Measurements from ENCODE around the gene KLK2.

The KLK2 gene

DNA sequence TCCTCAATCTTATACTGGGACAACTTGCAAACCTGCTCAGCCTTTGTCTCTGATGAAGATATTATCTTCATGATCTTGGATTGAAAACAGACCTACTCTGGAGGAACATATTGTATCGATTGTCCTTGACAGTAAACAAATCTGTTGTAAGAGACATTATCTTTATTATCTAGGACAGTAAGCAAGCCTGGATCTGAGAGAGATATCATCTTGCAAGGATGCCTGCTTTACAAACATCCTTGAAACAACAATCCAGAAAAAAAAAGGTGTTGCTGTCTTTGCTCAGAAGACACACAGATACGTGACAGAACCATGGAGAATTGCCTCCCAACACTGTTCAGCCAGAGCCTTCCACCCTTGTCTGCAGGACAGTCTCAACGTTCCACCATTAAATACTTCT, 22.5 kb upstream of the KLK2 start:
- no peak overlapping the region for H3K4me3 ChIP-seq (ENCODE audit: low read depth, low read length)
- no peak for TF ChIP-seq CTCF (IDR thresholded peaks at IDR 0.05; ENCODE audit: borderline replicate concordance, insufficient read depth, low read depth, low read length)

GRCh38 chr19:50851620-50852019, 21.6 kb upstream of the KLK2 start:
- TF ChIP-seq CTCF (IDR thresholded peaks at IDR 0.05; ENCODE audit: borderline replicate concordance, insufficient read depth, low read depth, low read length) = no peak
- no peak overlapping the region for H3K4me3 ChIP-seq (ENCODE audit: low read depth, low read length)

- TF ChIP-seq CTCF (IDR thresholded peaks at IDR 0.05; ENCODE audit: borderline replicate concordance, insufficient read depth, low read depth, low read length) = no peak
Measured at GRCh38 chr19:50854636-50855410, 18.4 kb upstream of the KLK2 start, which contains the start of gene KLK3. Gene KLK3, plus strand, starts transcription at chr19:50854915. Its CDS starts 41 bp downstream, at chr19:50854956.

GRCh38 chr19:50857366-50857765, 15.9 kb upstream of the KLK2 start:
- H3K4me3 ChIP-seq (ENCODE audit: low read depth, low read length) = no peak overlapping the region
- TF ChIP-seq CTCF (IDR thresholded peaks at IDR 0.05; ENCODE audit: borderline replicate concordance, insufficient read depth, low read depth, low read length) = no peak

More at GRCh38 chr19:50854636-50855410, 18.4 kb upstream of the KLK2 start, which contains the start of gene KLK3:
- H3K4me3 ChIP-seq (ENCODE audit: low read depth, low read length) = no peak within 1 kb of the TSS

GRCh38 chr19:50858886-50859285, 14.4 kb upstream of the KLK2 start:
- TF ChIP-seq CTCF (IDR thresholded peaks at IDR 0.05; ENCODE audit: borderline replicate concordance, insufficient read depth, low read depth, low read length) = no peak
- H3K4me3 ChIP-seq (ENCODE audit: low read depth, low read length) = no peak overlapping the region

DNA sequence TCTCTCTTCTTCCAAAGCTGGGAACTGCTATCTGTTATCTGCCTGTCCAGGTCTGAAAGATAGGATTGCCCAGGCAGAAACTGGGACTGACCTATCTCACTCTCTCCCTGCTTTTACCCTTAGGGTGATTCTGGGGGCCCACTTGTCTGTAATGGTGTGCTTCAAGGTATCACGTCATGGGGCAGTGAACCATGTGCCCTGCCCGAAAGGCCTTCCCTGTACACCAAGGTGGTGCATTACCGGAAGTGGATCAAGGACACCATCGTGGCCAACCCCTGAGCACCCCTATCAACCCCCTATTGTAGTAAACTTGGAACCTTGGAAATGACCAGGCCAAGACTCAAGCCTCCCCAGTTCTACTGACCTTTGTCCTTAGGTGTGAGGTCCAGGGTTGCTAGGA, 13.4 kb upstream of the KLK2 start:
- H3K4me3 ChIP-seq (ENCODE audit: low read depth, low read length) = no peak overlapping the region
- TF ChIP-seq CTCF (IDR thresholded peaks at IDR 0.05; ENCODE audit: borderline replicate concordance, insufficient read depth, low read depth, low read length) = no peak

DNA sequence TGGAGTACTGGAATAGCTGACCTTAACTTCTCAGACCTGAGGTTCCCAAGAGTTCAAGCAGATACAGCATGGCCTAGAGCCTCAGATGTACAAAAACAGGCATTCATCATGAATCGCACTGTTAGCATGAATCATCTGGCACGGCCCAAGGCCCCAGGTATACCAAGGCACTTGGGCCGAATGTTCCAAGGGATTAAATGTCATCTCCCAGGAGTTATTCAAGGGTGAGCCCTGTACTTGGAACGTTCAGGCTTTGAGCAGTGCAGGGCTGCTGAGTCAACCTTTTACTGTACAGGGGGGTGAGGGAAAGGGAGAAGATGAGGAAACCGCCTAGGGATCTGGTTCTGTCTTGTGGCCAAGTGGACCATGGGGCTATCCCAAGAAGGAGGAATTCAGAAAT, 12.2 kb upstream of the KLK2 start:
- H3K4me3 ChIP-seq (ENCODE audit: low read depth, low read length) = no peak overlapping the region
- no peak for TF ChIP-seq CTCF (IDR thresholded peaks at IDR 0.05; ENCODE audit: borderline replicate concordance, insufficient read depth, low read depth, low read length)

All from GM12875 (cell line).